RWPE2 (cell line): ENCODE data around the gene EYA3.

Experiments used
- ATAC-seq: fragments of 200-7000 bp; cut with Tn5 transposase; 3 replicates; pipeline ENCODE4 v1.9.1; 2021; ENCODE audit warnings: low read depth
- DNase-seq: peaks from one replicate; pipeline ENCODE4 v3.0.0-alpha.2; 2020; ENCODE audit warnings: low spot score
- H3K27ac ChIP-seq: fragments of 450-650 bp; 2 replicates; pipeline ENCODE4 v1.5.1; 2017; ENCODE audit warnings: mild to moderate bottlenecking; ENCODE audit not compliant: poor library complexity, severe bottlenecking
- H3K27me3 ChIP-seq: fragments of 250-450 bp; sonication (Bioruptor Pico); 2 replicates; pipeline ENCODE4 v1.5.1; 2021; ENCODE audit warnings: mild to moderate bottlenecking, moderate library complexity; ENCODE audit not compliant: insufficient read depth, poor library complexity, severe bottlenecking
- H3K36me3 ChIP-seq: fragments of 250-450 bp; sonication (Bioruptor Pico); 2 replicates; pipeline ENCODE4 v1.5.1; 2020; ENCODE audit warnings: low read depth, mild to moderate bottlenecking, moderate library complexity
- H3K4me1 ChIP-seq: fragments of 250-450 bp; sonication (Bioruptor Pico); 2 replicates; pipeline ENCODE4 v1.5.1; 2021; ENCODE audit warnings: mild to moderate bottlenecking, moderate library complexity; ENCODE audit not compliant: insufficient read depth, poor library complexity, severe bottlenecking
- H3K4me3 ChIP-seq: fragments of 250-450 bp; sonication (Bioruptor Pico); 2 replicates; pipeline ENCODE4 v1.5.1; 2021; ENCODE audit warnings: mild to moderate bottlenecking, moderate library complexity; ENCODE audit not compliant: severe bottlenecking
- H3K9me3 ChIP-seq: fragments of 250-450 bp; sonication (Bioruptor Pico); 2 replicates; pipeline ENCODE4 v1.5.1; 2021; ENCODE audit warnings: mild to moderate bottlenecking, moderate library complexity; ENCODE audit not compliant: severe bottlenecking
- CTCF ChIP-seq: fragments of 450-650 bp; IDR thresholded peaks from one replicate; pipeline ENCODE4 v1.5.1; 2017; ENCODE audit warnings: mild to moderate bottlenecking, moderate library complexity; ENCODE audit not compliant: poor library complexity, severe bottlenecking

EYA3 gene

DNA sequence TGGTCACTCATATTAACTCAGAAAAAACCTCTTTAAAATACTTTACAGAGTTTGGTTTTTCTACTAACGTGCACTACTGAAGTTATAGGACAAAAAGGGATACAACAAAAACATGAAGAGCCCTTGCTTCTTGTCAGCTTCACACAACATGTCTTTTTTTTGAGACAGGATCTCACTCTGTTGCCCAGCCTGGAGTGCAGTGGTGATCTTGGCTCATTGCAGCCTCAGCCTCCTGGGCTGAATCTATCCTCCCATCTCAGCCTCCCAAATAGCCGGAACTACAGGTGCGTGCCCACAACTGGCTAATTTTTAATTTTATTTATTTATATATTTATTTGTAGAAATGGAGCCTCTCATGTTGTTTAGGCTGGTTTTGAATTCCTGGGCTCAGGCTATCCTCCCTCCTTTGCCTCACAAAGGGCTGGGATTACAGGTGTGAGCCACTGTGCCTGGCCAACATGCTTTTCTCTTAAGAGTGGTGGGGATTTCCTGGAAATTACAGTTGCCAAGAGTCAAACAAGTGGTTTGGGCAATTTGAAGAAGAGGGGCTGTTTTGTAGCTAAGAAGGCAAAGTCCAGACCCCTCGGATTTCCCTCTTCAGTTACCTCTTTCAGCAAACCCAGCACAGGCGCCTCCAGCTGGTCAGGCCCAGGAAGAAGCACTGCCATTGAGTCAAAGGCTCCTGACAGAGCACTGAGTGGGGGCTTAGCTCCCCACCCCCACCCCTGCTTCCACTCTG, 160.0 kb downstream of the EYA3 start:
- H3K36me3 ChIP-seq: no peaks in the 10 kb centered on the region
- no peaks in the 10 kb centered on the region for H3K4me1 ChIP-seq
- no peak overlapping the region for H3K4me3 ChIP-seq
- no peaks in the 10 kb centered on the region for H3K9me3 ChIP-seq
- DNase-seq (no peak), ATAC-seq (peak; percentile 35; the same call in 1 of the 3 replicates)
- no peak overlapping the region for H3K27ac ChIP-seq
- no peaks in the 10 kb centered on the region for H3K27me3 ChIP-seq
- TF ChIP-seq CTCF: no peak

DNA sequence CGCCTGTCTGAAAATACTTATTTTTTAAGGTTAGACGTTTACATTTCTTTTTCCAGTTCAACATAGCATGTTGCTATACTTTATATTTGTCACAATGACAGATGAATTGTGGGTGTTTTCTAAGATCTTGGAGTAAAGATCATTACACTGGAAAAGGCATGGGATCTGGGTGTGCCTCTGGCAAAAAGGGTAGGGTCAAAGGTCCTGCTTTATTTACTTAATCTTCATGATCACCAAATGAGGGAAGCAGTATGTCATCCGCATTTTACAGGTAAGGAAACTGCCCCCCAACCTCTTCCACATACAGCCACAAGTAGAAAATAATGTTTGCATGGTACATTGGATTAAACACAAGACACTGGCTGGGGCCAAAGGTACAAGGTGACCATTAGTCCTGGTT, 166.1 kb downstream of the EYA3 start:
- Histone ChIP-seq H3K27ac (no peak overlapping the region), H3K4me3 (no peak overlapping the region), H3K9me3 (no peaks in the 10 kb centered on the region), H3K4me1 (no peaks in the 10 kb centered on the region), H3K36me3 (no peaks in the 10 kb centered on the region), H3K27me3 (no peaks in the 10 kb centered on the region)
- ATAC-seq (no peak), DNase-seq (no peak)
- no peak for TF ChIP-seq CTCF
